ENCODE results near the gene SMOC1.

Gene SMOC1

GRCh38 chr14:70033116-70033515, 153.9 kb downstream of the SMOC1 start:
- Histone ChIP-seq H3K4me3 (ENCODE audit: low read length) (no peak overlapping the region), H4K20me1 (ENCODE audit: insufficient read depth, low read length) (no peaks in the 10 kb centered on the region), H3K9ac (ENCODE audit: low read length) (no peak overlapping the region), H3K4me2 (ENCODE audit: low read length) (no peak overlapping the region), H3K27me3 (ENCODE audit: low read depth, low read length) (no peaks in the 10 kb centered on the region), H3K27ac (ENCODE audit: low read length) (no peak overlapping the region), H3K79me2 (ENCODE audit: low read length) (no peaks in the 10 kb centered on the region), H3K36me3 (replicated peaks; ENCODE audit: low read depth, low read length) (no peaks in the 10 kb centered on the region), H3K9me3 (ENCODE audit: insufficient read depth, low read length) (no peaks in the 10 kb centered on the region), H3K4me1 (ENCODE audit: low read length) (no peaks in the 10 kb centered on the region), H2AFZ (ENCODE audit: low read depth, low read length) (no peak overlapping the region)
- TF ChIP-seq EZH2phosphoT487 (IDR thresholded peaks at IDR 0.05; ENCODE audit: low read depth): no peak
- TF ChIP-seq CTCF (IDR thresholded peaks at IDR 0.05; ENCODE audit: low read depth, low read length): no peak

- Histone ChIP-seq H2AFZ (ENCODE audit: low read depth, low read length) (no peak overlapping the region), H3K79me2 (ENCODE audit: low read length) (no peaks in the 10 kb centered on the region), H3K9me3 (ENCODE audit: insufficient read depth, low read length) (no peaks in the 10 kb centered on the region), H3K27ac (ENCODE audit: low read length) (no peak overlapping the region), H3K4me2 (ENCODE audit: low read length) (no peak overlapping the region), H3K9ac (ENCODE audit: low read length) (no peak overlapping the region), H3K36me3 (replicated peaks; ENCODE audit: low read depth, low read length) (no peaks in the 10 kb centered on the region), H3K4me1 (ENCODE audit: low read length) (no peaks in the 10 kb centered on the region), H4K20me1 (ENCODE audit: insufficient read depth, low read length) (no peaks in the 10 kb centered on the region), H3K4me3 (ENCODE audit: low read length) (no peak overlapping the region), H3K27me3 (ENCODE audit: low read depth, low read length) (no peaks in the 10 kb centered on the region)
- TF ChIP-seq CTCF (IDR thresholded peaks at IDR 0.05; ENCODE audit: low read depth, low read length) (no peak), EZH2phosphoT487 (IDR thresholded peaks at IDR 0.05; ENCODE audit: low read depth) (no peak)
These were observed 154.3 kb downstream of the SMOC1 start for GRCh38 chr14:70033561-70033960.

GRCh38 chr14:70034257-70034656, 155.0 kb downstream of the SMOC1 start:
- Histone ChIP-seq H3K79me2 (ENCODE audit: low read length) (no peaks in the 10 kb centered on the region), H3K9ac (ENCODE audit: low read length) (no peak overlapping the region), H3K27ac (ENCODE audit: low read length) (no peak overlapping the region), H3K4me1 (ENCODE audit: low read length) (no peaks in the 10 kb centered on the region), H3K9me3 (ENCODE audit: insufficient read depth, low read length) (no peaks in the 10 kb centered on the region), H3K27me3 (ENCODE audit: low read depth, low read length) (no peaks in the 10 kb centered on the region), H3K4me2 (ENCODE audit: low read length) (no peak overlapping the region), H2AFZ (ENCODE audit: low read depth, low read length) (no peak overlapping the region), H3K36me3 (replicated peaks; ENCODE audit: low read depth, low read length) (no peaks in the 10 kb centered on the region), H4K20me1 (ENCODE audit: insufficient read depth, low read length) (no peaks in the 10 kb centered on the region), H3K4me3 (ENCODE audit: low read length) (no peak overlapping the region)
- TF ChIP-seq EZH2phosphoT487 (IDR thresholded peaks at IDR 0.05; ENCODE audit: low read depth) (no peak), CTCF (IDR thresholded peaks at IDR 0.05; ENCODE audit: low read depth, low read length) (no peak)

GRCh38 chr14:70036665-70037064, 157.4 kb downstream of the SMOC1 start:
- no peak overlapping the region for H2AFZ ChIP-seq (ENCODE audit: low read depth, low read length)
- peaks cover 13% of the 10 kb centered on the region for H3K27me3 ChIP-seq (ENCODE audit: low read depth, low read length)
- no peaks in the 10 kb centered on the region for H3K9me3 ChIP-seq (ENCODE audit: insufficient read depth, low read length)
- H3K27ac ChIP-seq (ENCODE audit: low read length): no peak overlapping the region
- H4K20me1 ChIP-seq (ENCODE audit: insufficient read depth, low read length): 0 out of 2 replicates have a peak, but pooled peaks cover 2% of the 10 kb centered on the region
- no peaks in the 10 kb centered on the region for H3K79me2 ChIP-seq (ENCODE audit: low read length)
- TF ChIP-seq CTCF (IDR thresholded peaks at IDR 0.05; ENCODE audit: low read depth, low read length) (no peak), EZH2phosphoT487 (IDR thresholded peaks at IDR 0.05; ENCODE audit: low read depth) (no peak)
- no peak overlapping the region for H3K9ac ChIP-seq (ENCODE audit: low read length)
- no peaks in the 10 kb centered on the region for H3K4me1 ChIP-seq (ENCODE audit: low read length)
- no peak overlapping the region for H3K4me3 ChIP-seq (ENCODE audit: low read length)
- H3K36me3 ChIP-seq (replicated peaks; ENCODE audit: low read depth, low read length): no peaks in the 10 kb centered on the region
- no peak overlapping the region for H3K4me2 ChIP-seq (ENCODE audit: low read length)
